Fibroblast of peridontal ligament (primary cell): Measurements from ENCODE around the gene PITX3.
"Not testable (repeated sequence)": the region's sequence is repeated elsewhere in the genome, so short reads cannot be mapped to it uniquely, and the experiment has no call there.

Experiments
- DNase-seq: peaks from one replicate; pipeline ENCODE4 v3.0.0-alpha.2; 2010; ENCODE audit errors: extremely low read depth

Gene PITX3

GRCh38 chr10:102226542-102226870 is 14.8 kb downstream of the PITX3 start:
- no peak for DNase-seq

- DNase-seq = peak; percentile 92
Measured at GRCh38 chr10:102225646-102226541, 15.4 kb downstream of the PITX3 start, which contains the start of gene ELOVL3. Gene ELOVL3, plus strand, starts transcription at chr10:102226299. Its CDS starts 250 bp downstream, at chr10:102226549.

GRCh38 chr10:102222797-102223196 is 18.5 kb downstream of the PITX3 start:
- DNase-seq = no peak

- no peak for DNase-seq
Measured at GRCh38 chr10:102220612-102221011, 20.7 kb downstream of the PITX3 start.

- no peak for DNase-seq
Measured at GRCh38 chr10:102219370-102219769, 21.9 kb downstream of the PITX3 start.

GRCh38 chr10:102213599-102213998 is 27.7 kb downstream of the PITX3 start:
- DNase-seq = not testable (repeated sequence)

GRCh38 chr10:102211615-102212299 is 29.6 kb downstream of the PITX3 start:
- DNase-seq = no peak

- peak; percentile 42 for DNase-seq
Measured at GRCh38 chr10:102208311-102209035, 32.8 kb downstream of the PITX3 start.

- DNase-seq = no peak
Measured at GRCh38 chr10:102202386-102202785, 38.9 kb downstream of the PITX3 start.

- no peak for DNase-seq
Measured at GRCh38 chr10:102200751-102201640, 40.3 kb downstream of the PITX3 start.

GRCh38 chr10:102198027-102198426 is 43.3 kb downstream of the PITX3 start:
- DNase-seq = no peak

GRCh38 chr10:102196893-102197292 is 44.4 kb downstream of the PITX3 start:
- no peak for DNase-seq

- DNase-seq = no peak
Measured at GRCh38 chr10:102195296-102195870, 45.9 kb downstream of the PITX3 start.

- no peak for DNase-seq
Measured at GRCh38 chr10:102191956-102192355, 49.4 kb downstream of the PITX3 start.

- DNase-seq = peak; percentile 16
Measured at GRCh38 chr10:102188941-102189898, 52.1 kb downstream of the PITX3 start.

GRCh38 chr10:102188298-102188940 is 52.9 kb downstream of the PITX3 start:
- no peak for DNase-seq

- DNase-seq = peak; percentile 7
Measured at GRCh38 chr10:102185811-102186527, 55.3 kb downstream of the PITX3 start.

GRCh38 chr10:102185272-102185671 is 56.0 kb downstream of the PITX3 start:
- no peak for DNase-seq

- no peak for DNase-seq
Measured at GRCh38 chr10:102184606-102185005, 56.7 kb downstream of the PITX3 start.
